ENCODE data around the gene MPPED1. TPM values are rescaled to one million over a fixed set of nuclear protein-coding genes. Genes with fewer than 3 reads are reported as not detected.

The MPPED1 gene
- polyA plus RNA-seq, 4 donors, result 0.56 to 1.3 (median 0.74) TPM

GRCh38 chr22:43409046-43409445 lies 2.8 kb upstream of the MPPED1 start:
- DNase-seq (ENCODE audit: low read depth in 4 of 4, low spot score in 2 of 4), result no peak

GRCh38 chr22:43409800-43410199 lies 2.0 kb upstream of the MPPED1 start:
- DNase-seq (ENCODE audit: low read depth in 4 of 4, low spot score in 2 of 4), result no peak

- DNase-seq (ENCODE audit: low read depth in 4 of 4, low spot score in 2 of 4), result no peak
Observed at GRCh38 chr22:43411040-43411868, 560 bp upstream of the MPPED1 start.

GRCh38 chr22:43412808-43413795 lies 1.3 kb downstream of the MPPED1 start:
- no peak for DNase-seq (ENCODE audit: low read depth in 4 of 4, low spot score in 2 of 4)

- DNase-seq (ENCODE audit: low read depth in 4 of 4, low spot score in 2 of 4), result no peak
Observed at GRCh38 chr22:43413826-43414225, 2.0 kb downstream of the MPPED1 start.

- no peak for DNase-seq (ENCODE audit: low read depth in 4 of 4, low spot score in 2 of 4)
Observed at GRCh38 chr22:43415681-43416080, 3.9 kb downstream of the MPPED1 start.

GRCh38 chr22:43417555-43417954 lies 5.7 kb downstream of the MPPED1 start:
- DNase-seq (ENCODE audit: low read depth in 4 of 4, low spot score in 2 of 4), result no peak

GRCh38 chr22:43418079-43418825 lies 6.4 kb downstream of the MPPED1 start:
- DNase-seq (ENCODE audit: low read depth in 4 of 4, low spot score in 2 of 4), result no peak

- DNase-seq (ENCODE audit: low read depth in 4 of 4, low spot score in 2 of 4), result no peak
Observed at GRCh38 chr22:43419371-43420080, 7.7 kb downstream of the MPPED1 start.

GRCh38 chr22:43421046-43421665 lies 9.3 kb downstream of the MPPED1 start:
- DNase-seq (ENCODE audit: low read depth in 4 of 4, low spot score in 2 of 4), result no peak

- DNase-seq (ENCODE audit: low read depth in 4 of 4, low spot score in 2 of 4), result no peak
Observed at GRCh38 chr22:43421914-43422615, 10.3 kb downstream of the MPPED1 start.

GRCh38 chr22:43423046-43423445 lies 11.2 kb downstream of the MPPED1 start:
- no peak for DNase-seq (ENCODE audit: low read depth in 4 of 4, low spot score in 2 of 4)

GRCh38 chr22:43424201-43424600 lies 12.4 kb downstream of the MPPED1 start:
- no peak for DNase-seq (ENCODE audit: low read depth in 4 of 4, low spot score in 2 of 4)

- no peak for DNase-seq (ENCODE audit: low read depth in 4 of 4, low spot score in 2 of 4)
Observed at GRCh38 chr22:43424666-43425630, 13.1 kb downstream of the MPPED1 start.

- no peak for DNase-seq (ENCODE audit: low read depth in 4 of 4, low spot score in 2 of 4)
Observed at GRCh38 chr22:43425976-43426785, 14.4 kb downstream of the MPPED1 start.

- DNase-seq (ENCODE audit: low read depth in 4 of 4, low spot score in 2 of 4), result no peak
Observed at GRCh38 chr22:43426816-43427215, 15.0 kb downstream of the MPPED1 start.
